Left ventricle myocardium inferior (tissue), 1 donor: ENCODE measurements around the gene REEP2. TPM values are rescaled to one million over a fixed set of nuclear protein-coding genes. Genes with fewer than 3 reads are reported as not detected.

Experiments
- DNase-seq: peaks from one replicate; pipeline ENCODE4 v3.0.0-alpha.2; 2020
- H3K27ac ChIP-seq: fragments of 200-600 bp; replicated peaks from 2 replicates; pipeline ENCODE4 v1.8.0; 2021
- H3K27me3 ChIP-seq: fragments of 200-600 bp; 2 replicates; pipeline ENCODE4 v1.8.0; 2021; ENCODE audit warnings: low read depth
- H3K36me3 ChIP-seq: fragments of 200-600 bp; 2 replicates; pipeline ENCODE4 v1.8.0; 2021
- H3K4me1 ChIP-seq: fragments of 200-600 bp; 2 replicates; pipeline ENCODE4 v1.8.0; 2021
- H3K4me3 ChIP-seq: fragments of 200-600 bp; 2 replicates; pipeline ENCODE4 v1.8.0; 2021; ENCODE audit warnings: mild to moderate bottlenecking, moderate library complexity
- H3K9me3 ChIP-seq: fragments of 200-600 bp; replicated peaks from 2 replicates; pipeline ENCODE4 v1.8.0; 2021
- CTCF ChIP-seq: fragments of 200-600 bp; IDR thresholded peaks from 2 replicates; pipeline ENCODE4 v1.8.0; 2021; ENCODE audit warnings: antibody characterized with exemption, mild to moderate bottlenecking, borderline replicate concordance
- intact Hi-C: fragments of 100-400 bp; cut with micrococcal nuclease; formaldehyde crosslinking; loops from one replicate; pipeline ENCODE4 v1.11.0; 2022
- total RNA-seq: library from RNA; stranded (reverse); fragmentation: NEBNext Ultra II Directional; extraction: Animal tissue kit (Norgen Biotek cat#: 25700); gene quantifications from one replicate; pipeline ENCODE4 v1.2.1, GENCODE V29; 2021
- donor health status: DM: no; HTN: yes; CAD: no; lungs with severe emphysema.

The REEP2 gene
- total RNA-seq, 1 donor from 2014 or later = 6.6 TPM

- intact Hi-C loops = loop anchor here (5.0 kb wide), 1 partner anchor 44 kb away; no protein-coding TSS in a partner anchor
- Histone ChIP-seq H3K27ac (peak overlapping the region; percentile 53), H3K36me3 (no peaks in the 10 kb centered on the region), H3K27me3 (no peaks in the 10 kb centered on the region), H3K4me3 (peak overlapping the region; percentile 29), H3K9me3 (no peaks in the 10 kb centered on the region), H3K4me1 (peaks cover 55% of the 10 kb centered on the region)
- TF ChIP-seq CTCF = no peak
- DNase-seq = no peak
These were observed 19.5 kb downstream of the REEP2 start for GRCh38 chr5:138458384-138458783.

GRCh38 chr5:138458856-138459255 lies 20.0 kb downstream of the REEP2 start:
- peak overlapping the region; percentile 53 for H3K27ac ChIP-seq
- no peaks in the 10 kb centered on the region for H3K36me3 ChIP-seq
- H3K4me3 ChIP-seq = no peak overlapping the region
- intact Hi-C loops = loop anchor here (5.0 kb wide), 1 partner anchor 43 kb away; no protein-coding TSS in a partner anchor
- H3K4me1 ChIP-seq = peaks cover 59% of the 10 kb centered on the region
- TF ChIP-seq CTCF = no peak
- H3K27me3 ChIP-seq = no peaks in the 10 kb centered on the region
- no peak for DNase-seq
- H3K9me3 ChIP-seq = no peaks in the 10 kb centered on the region

GRCh38 chr5:138459311-138459933 lies 20.6 kb downstream of the REEP2 start:
- DNase-seq = no peak
- H3K9me3 ChIP-seq = no peaks in the 10 kb centered on the region
- no peaks in the 10 kb centered on the region for H3K27me3 ChIP-seq
- peaks cover 62% of the 10 kb centered on the region for H3K4me1 ChIP-seq
- intact Hi-C loops = loop anchor here (5.0 kb wide), 1 partner anchor 43 kb away; no protein-coding TSS in a partner anchor
- no peak overlapping the region for H3K27ac ChIP-seq
- H3K4me3 ChIP-seq = no peak overlapping the region
- H3K36me3 ChIP-seq = no peaks in the 10 kb centered on the region
- TF ChIP-seq CTCF = no peak

- H3K27ac ChIP-seq = no peak overlapping the region
- no peaks in the 10 kb centered on the region for H3K36me3 ChIP-seq
- H3K4me3 ChIP-seq = no peak overlapping the region
- DNase-seq = no peak
- no peak for TF ChIP-seq CTCF
- H3K9me3 ChIP-seq = no peaks in the 10 kb centered on the region
- H3K4me1 ChIP-seq = peaks cover 65% of the 10 kb centered on the region
- intact Hi-C loops = no loop called here
- H3K27me3 ChIP-seq = no peaks in the 10 kb centered on the region
These were observed 21.3 kb downstream of the REEP2 start for GRCh38 chr5:138460032-138460693.

GRCh38 chr5:138461343-138462125 lies 22.7 kb downstream of the REEP2 start:
- no peaks in the 10 kb centered on the region for H3K36me3 ChIP-seq
- DNase-seq = no peak
- no peak overlapping the region for H3K4me3 ChIP-seq
- peak overlapping the region; percentile 36 for H3K27ac ChIP-seq
- peaks cover 76% of the 10 kb centered on the region for H3K4me1 ChIP-seq
- no peak for TF ChIP-seq CTCF
- intact Hi-C loops = no loop called here
- H3K9me3 ChIP-seq = no peaks in the 10 kb centered on the region
- H3K27me3 ChIP-seq = no peaks in the 10 kb centered on the region
